Panc1 (cell line): ENCODE data around the gene SCAMP4. TPM values are rescaled to one million over a fixed set of nuclear protein-coding genes. Genes with fewer than 3 reads are reported as not detected.
A peak's percentile ranks its signal among the peaks of the same experiment; 100 is the strongest.

Source experiments
- ATAC-seq: fragments of 200-7000 bp; cut with Tn5 transposase; 2 replicates; pipeline ENCODE4 v1.9.1; 2020; ENCODE audit warnings: mild to moderate bottlenecking, moderate library complexity
- BruUV-seq: library from RNA; stranded (reverse); fragments of 400-500 nt; replicated peaks from 2 replicates; lab custom pipeline; 2021; lab: Mats Ljungman, UMichigan
- CTCF ChIA-PET: fragments of 300-600 bp; sonication (Branson Sonifier 250); formaldehyde crosslinking; loops from one replicate; lab custom pipeline; 2022; ENCODE audit warnings: antibody characterized with exemption; lab: Charles Lee
- POLR2A ChIA-PET: fragments of 300-600 bp; sonication (Branson Sonifier 250); formaldehyde crosslinking; loops from one replicate; lab custom pipeline; 2022; ENCODE audit warnings: antibody characterized with exemption; lab: Charles Lee
- DNase-seq: peaks from one replicate; pipeline ENCODE4 v3.0.0-alpha.2; 2010; ENCODE audit warnings: low read depth, low spot score
- H3K27ac ChIP-seq: 2 replicates; pipeline ENCODE4 v1.5.1; 2011; ENCODE audit warnings: mild to moderate bottlenecking, low read length, inconsistent platforms
- H3K27me3 ChIP-seq: fragments of 200-500 bp; sonication (Bioruptor generic); 2 replicates; pipeline ENCODE4 v1.6.0; 2014; ENCODE audit warnings: low read length, inconsistent platforms; ENCODE audit not compliant: control insufficient read depth, insufficient read depth
- H3K36me3 ChIP-seq: fragments of 200-500 bp; sonication (Bioruptor generic); 2 replicates; pipeline ENCODE4 v1.5.1; 2014; ENCODE audit warnings: inconsistent platforms, mild to moderate bottlenecking, low read length, moderate library complexity; ENCODE audit not compliant: control insufficient read depth, insufficient read depth
- H3K4me1 ChIP-seq: 2 replicates; pipeline ENCODE4 v1.5.1; 2011; ENCODE audit warnings: inconsistent platforms, mild to moderate bottlenecking, low read length, moderate library complexity; ENCODE audit not compliant: control insufficient read depth, insufficient read depth
- H3K4me3 ChIP-seq, 2 experiments: 2 replicates each; pipeline ENCODE4 v1.5.1; 2011 to 2012; ENCODE audit warnings: low read depth in 2 of 2, low read length in 2 of 2, mild to moderate bottlenecking in 2 of 2, inconsistent platforms in 1 of 2, moderate library complexity in 1 of 2
- H3K9me3 ChIP-seq: fragments of 200-500 bp; sonication (Bioruptor generic); 2 replicates; pipeline ENCODE4 v1.5.1; 2014; ENCODE audit warnings: low read depth, mild to moderate bottlenecking, inconsistent platforms, low read length, moderate library complexity; ENCODE audit not compliant: control insufficient read depth, insufficient read depth
- POLR2AphosphoS5 ChIP-seq: IDR thresholded peaks from 2 replicates; pipeline ENCODE4 v1.6.1; 2012; ENCODE audit warnings: mild to moderate bottlenecking, low read depth, low read length, moderate library complexity
- SIN3A ChIP-seq: IDR thresholded peaks from 2 replicates; pipeline ENCODE4 v1.6.1; 2012; ENCODE audit warnings: low read depth, mild to moderate bottlenecking, low read length, moderate library complexity, borderline replicate concordance; ENCODE audit not compliant: insufficient read depth
- TCF7L2 ChIP-seq: IDR thresholded peaks from 2 replicates; pipeline ENCODE4 v1.6.1; 2011; ENCODE audit warnings: mild to moderate bottlenecking, low read depth, low read length, inconsistent platforms
- in situ Hi-C: cut with HindIII; loops from 2 replicates; pipeline ENCODE4 v1.10.0; 2016; ENCODE audit warnings: low sequenced_read_pairs, low pct_unique_long_range_greater_than_20kb
- intact Hi-C: fragments of 100-400 bp; cut with micrococcal nuclease; formaldehyde crosslinking; loops from one replicate; pipeline ENCODE4 v1.10.0; 2022; ENCODE audit not compliant: unreplicated experiment
- total RNA-seq: library from RNA; stranded (reverse); gene quantifications from one replicate; pipeline ENCODE4 v1.2.1, GENCODE V29; 2021; ENCODE audit not compliant: unreplicated experiment
- TF ChIP-seq, protein P1 (sequence below): fragments of 450-650 bp; IDR thresholded peaks from 2 replicates; pipeline ENCODE4 v1.5.1; 2017; ENCODE audit warnings: mild to moderate bottlenecking
- TF ChIP-seq, protein P2 (sequence below), 2 experiments: IDR thresholded peaks; 2 replicates each; pipeline ENCODE4 v1.6.1; 2011 to 2012; ENCODE audit warnings: low read depth in 2 of 2, control low read depth in 1 of 2, low read length in 1 of 2, mild to moderate bottlenecking in 1 of 2, moderate library complexity in 1 of 2; ENCODE audit not compliant: insufficient read depth in 1 of 2

Gene SCAMP4
- total RNA-seq, 1 experiment from 2014 or later: 98.4 TPM

DNA sequence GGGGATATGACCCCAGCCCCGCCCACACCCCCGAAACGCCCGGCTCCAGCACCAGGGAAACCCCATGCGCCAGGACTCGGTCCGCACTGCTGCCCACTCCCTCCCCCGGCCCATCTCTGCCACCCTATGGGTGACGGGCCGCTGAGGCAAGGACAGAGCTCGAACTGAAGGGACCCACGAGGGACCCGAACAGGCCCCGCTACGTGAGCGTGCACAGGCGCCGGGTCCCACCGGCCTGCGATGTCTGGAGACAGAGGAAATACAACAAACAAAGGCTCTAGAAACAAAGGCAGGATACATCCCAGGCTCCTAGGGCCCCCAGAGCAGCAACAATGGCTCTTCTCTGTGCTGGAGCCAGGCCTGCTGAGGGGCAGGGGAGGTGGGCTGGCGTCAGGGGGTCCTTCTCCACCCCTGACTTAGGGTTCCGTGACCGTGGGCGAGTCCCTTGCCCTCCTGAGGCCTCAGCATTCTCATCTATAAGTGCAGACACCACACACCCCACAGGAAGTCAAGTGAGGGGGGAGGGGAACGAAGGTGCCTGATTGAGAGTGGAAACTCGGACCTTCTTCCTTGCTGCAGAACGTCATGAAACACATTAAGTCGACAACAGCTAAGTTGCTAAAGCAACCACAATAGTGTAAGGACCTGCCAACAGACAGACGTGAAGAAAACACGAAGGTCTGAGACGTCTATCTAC, 23.0 kb upstream of the SCAMP4 start:
- BruUV-seq: no TSS peak
- DNase-seq (no peak), ATAC-seq (no peak)
- in situ Hi-C loops (no loop called here), intact Hi-C loops (no loop called here)
- Histone ChIP-seq H3K27ac (0 out of 2 replicates have a peak overlapping the region, but pooled peaks have one; percentile 39), H3K4me1 (peaks cover 22% of the 10 kb centered on the region), H3K36me3 (peaks cover 4% of the 10 kb centered on the region; the same call in 1 of the 2 replicates), H3K4me3 (no peak overlapping the region), H3K27me3 (no peaks in the 10 kb centered on the region), H3K9me3 (no peaks in the 10 kb centered on the region)
- TF ChIP-seq TCF7L2 (no peak), POLR2AphosphoS5 (no peak), SIN3A (no peak)
- TF ChIP-seq, protein P1, sequence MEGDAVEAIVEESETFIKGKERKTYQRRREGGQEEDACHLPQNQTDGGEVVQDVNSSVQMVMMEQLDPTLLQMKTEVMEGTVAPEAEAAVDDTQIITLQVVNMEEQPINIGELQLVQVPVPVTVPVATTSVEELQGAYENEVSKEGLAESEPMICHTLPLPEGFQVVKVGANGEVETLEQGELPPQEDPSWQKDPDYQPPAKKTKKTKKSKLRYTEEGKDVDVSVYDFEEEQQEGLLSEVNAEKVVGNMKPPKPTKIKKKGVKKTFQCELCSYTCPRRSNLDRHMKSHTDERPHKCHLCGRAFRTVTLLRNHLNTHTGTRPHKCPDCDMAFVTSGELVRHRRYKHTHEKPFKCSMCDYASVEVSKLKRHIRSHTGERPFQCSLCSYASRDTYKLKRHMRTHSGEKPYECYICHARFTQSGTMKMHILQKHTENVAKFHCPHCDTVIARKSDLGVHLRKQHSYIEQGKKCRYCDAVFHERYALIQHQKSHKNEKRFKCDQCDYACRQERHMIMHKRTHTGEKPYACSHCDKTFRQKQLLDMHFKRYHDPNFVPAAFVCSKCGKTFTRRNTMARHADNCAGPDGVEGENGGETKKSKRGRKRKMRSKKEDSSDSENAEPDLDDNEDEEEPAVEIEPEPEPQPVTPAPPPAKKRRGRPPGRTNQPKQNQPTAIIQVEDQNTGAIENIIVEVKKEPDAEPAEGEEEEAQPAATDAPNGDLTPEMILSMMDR: no peak
- TF ChIP-seq, protein P2, sequence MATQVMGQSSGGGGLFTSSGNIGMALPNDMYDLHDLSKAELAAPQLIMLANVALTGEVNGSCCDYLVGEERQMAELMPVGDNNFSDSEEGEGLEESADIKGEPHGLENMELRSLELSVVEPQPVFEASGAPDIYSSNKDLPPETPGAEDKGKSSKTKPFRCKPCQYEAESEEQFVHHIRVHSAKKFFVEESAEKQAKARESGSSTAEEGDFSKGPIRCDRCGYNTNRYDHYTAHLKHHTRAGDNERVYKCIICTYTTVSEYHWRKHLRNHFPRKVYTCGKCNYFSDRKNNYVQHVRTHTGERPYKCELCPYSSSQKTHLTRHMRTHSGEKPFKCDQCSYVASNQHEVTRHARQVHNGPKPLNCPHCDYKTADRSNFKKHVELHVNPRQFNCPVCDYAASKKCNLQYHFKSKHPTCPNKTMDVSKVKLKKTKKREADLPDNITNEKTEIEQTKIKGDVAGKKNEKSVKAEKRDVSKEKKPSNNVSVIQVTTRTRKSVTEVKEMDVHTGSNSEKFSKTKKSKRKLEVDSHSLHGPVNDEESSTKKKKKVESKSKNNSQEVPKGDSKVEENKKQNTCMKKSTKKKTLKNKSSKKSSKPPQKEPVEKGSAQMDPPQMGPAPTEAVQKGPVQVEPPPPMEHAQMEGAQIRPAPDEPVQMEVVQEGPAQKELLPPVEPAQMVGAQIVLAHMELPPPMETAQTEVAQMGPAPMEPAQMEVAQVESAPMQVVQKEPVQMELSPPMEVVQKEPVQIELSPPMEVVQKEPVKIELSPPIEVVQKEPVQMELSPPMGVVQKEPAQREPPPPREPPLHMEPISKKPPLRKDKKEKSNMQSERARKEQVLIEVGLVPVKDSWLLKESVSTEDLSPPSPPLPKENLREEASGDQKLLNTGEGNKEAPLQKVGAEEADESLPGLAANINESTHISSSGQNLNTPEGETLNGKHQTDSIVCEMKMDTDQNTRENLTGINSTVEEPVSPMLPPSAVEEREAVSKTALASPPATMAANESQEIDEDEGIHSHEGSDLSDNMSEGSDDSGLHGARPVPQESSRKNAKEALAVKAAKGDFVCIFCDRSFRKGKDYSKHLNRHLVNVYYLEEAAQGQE (IDR thresholded peaks at IDR 0.05; ENCODE audit: insufficient read depth in 1 of 2, low read depth in 2 of 2, low read length in 1 of 2): no peak
- ChIA-PET POLR2A (no interaction called here), CTCF (no interaction called here)

DNA sequence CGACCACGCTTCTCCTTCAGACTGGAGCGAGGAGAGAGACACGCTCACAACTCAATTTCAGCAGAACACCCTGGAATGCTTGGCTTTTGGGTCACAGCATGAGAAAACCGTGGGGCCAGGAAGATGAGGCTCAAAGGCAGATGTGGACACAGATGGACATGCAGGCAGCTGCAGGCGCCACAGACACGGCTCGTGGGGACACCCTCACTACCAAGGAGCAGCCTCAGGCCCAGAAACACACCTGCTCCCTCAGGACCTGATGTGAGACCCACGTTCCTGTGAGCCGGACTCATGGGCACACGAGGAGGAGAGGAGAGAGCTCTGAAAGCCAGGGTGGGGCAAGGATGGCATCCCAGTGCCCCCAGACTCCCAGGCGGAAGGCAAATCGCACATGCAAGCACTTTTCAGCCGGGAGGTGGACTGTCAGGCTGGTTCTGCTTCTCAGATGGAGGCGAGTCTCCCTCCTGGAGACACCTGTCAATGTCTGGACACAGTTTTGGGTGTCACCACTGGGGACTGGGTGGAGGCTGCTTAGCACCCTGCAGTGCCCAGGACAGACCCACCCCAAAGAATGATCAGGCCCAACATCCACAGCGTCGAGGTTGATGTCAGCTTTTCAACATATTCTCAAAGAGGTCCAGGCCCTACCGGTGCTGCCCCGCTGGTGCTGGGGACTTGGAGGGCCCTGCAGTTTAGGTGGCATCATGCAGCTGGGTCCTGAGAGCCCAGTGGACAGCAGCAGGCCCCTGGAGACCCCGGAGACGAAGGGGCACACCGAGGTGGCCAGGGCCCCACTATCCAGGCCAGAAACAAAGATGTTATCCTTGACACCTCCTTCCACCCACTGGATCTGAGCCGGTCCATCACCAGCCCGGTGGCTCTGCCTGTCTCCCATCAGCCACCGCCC, 22.2 kb upstream of the SCAMP4 start:
- no peak for TF ChIP-seq POLR2AphosphoS5
- TF ChIP-seq, protein P1: no peak
- no peak for TF ChIP-seq TCF7L2
- ATAC-seq (no peak), DNase-seq (no peak)
- BruUV-seq: no TSS peak
- in situ Hi-C loops (no loop called here), intact Hi-C loops (no loop called here)
- peak overlapping the region; percentile 39; the same call in 1 of the 2 replicates for H3K27ac ChIP-seq
- peaks cover 4% of the 10 kb centered on the region; the same call in 1 of the 2 replicates for H3K36me3 ChIP-seq
- CTCF ChIA-PET: interaction anchor here (0.6 kb wide), 1 partner anchor 122 kb away, joined by 3 read pairs; no protein-coding TSS in a partner anchor
- H3K9me3 ChIP-seq: no peaks in the 10 kb centered on the region
- H3K4me3 ChIP-seq: peak overlapping the region in 1 of 2 experiments; percentile 76; a peak in 2 of 4 replicates
- peaks cover 22% of the 10 kb centered on the region for H3K4me1 ChIP-seq
- H3K27me3 ChIP-seq: no peaks in the 10 kb centered on the region
- POLR2A ChIA-PET: no interaction called here
